PC-9 (cell line): ENCODE data around the gene EXOC1. TPM values are rescaled to one million over a fixed set of nuclear protein-coding genes. Genes with fewer than 3 reads are reported as not detected.

Experiments
- BruUV-seq: library from RNA; stranded (reverse); fragments of 400-500 nt; replicated peaks from 2 replicates; lab custom pipeline; 2021; lab: Mats Ljungman, UMichigan
- CTCF ChIA-PET: fragments of 300-600 bp; sonication (Branson Sonifier 250); formaldehyde crosslinking; loops from one replicate; lab custom pipeline; 2022; ENCODE audit warnings: antibody characterized with exemption; lab: Charles Lee
- POLR2A ChIA-PET: fragments of 300-600 bp; sonication (Branson Sonifier 250); formaldehyde crosslinking; loops from one replicate; lab custom pipeline; 2022; ENCODE audit warnings: antibody characterized with exemption; ENCODE audit not compliant: unreplicated experiment; lab: Charles Lee
- DNase-seq, 2 experiments: peaks; one replicate each; pipeline versions ENCODE4 v3.0.0 to v3.0.0-alpha.2; 2015 to 2022; ENCODE audit warnings: mixed read lengths in 1 of 2
- H2AFZ ChIP-seq: fragments of 200-600 bp; sonication (generic); 2 replicates; pipeline ENCODE4 v1.8.1; 2017; ENCODE audit warnings: antibody characterized with exemption
- H3F3A ChIP-seq: fragments of 200-600 bp; sonication (generic); 2 replicates; pipeline ENCODE4 v1.8.1; 2017; ENCODE audit warnings: antibody characterized with exemption, mild to moderate bottlenecking, low read depth; ENCODE audit not compliant: insufficient read depth
- H3K27ac ChIP-seq: fragments of 200-600 bp; sonication (generic); 2 replicates; pipeline ENCODE4 v1.6.1; 2016; ENCODE audit warnings: mixed run types
- H3K27me3 ChIP-seq: fragments of 200-600 bp; sonication (generic); 2 replicates; pipeline ENCODE4 v1.6.1; 2016; ENCODE audit warnings: low read depth, mixed run types; ENCODE audit not compliant: insufficient read depth
- H3K36me3 ChIP-seq: fragments of 200-600 bp; sonication (generic); 2 replicates; pipeline ENCODE4 v1.6.1; 2016; ENCODE audit warnings: low read depth, mixed run types
- H3K4me1 ChIP-seq: fragments of 200-600 bp; sonication (generic); replicated peaks from 2 replicates; pipeline ENCODE4 v1.6.1; 2016; ENCODE audit warnings: mixed run types; ENCODE audit not compliant: insufficient read depth
- H3K4me2 ChIP-seq: fragments of 200-600 bp; sonication (generic); 2 replicates; pipeline ENCODE4 v1.6.1; 2017; ENCODE audit warnings: mixed run types
- H3K4me3 ChIP-seq: fragments of 200-600 bp; sonication (generic); 2 replicates; pipeline ENCODE4 v1.6.1; 2016; ENCODE audit warnings: mixed run types
- H3K79me2 ChIP-seq: fragments of 200-600 bp; sonication (generic); 2 replicates; pipeline ENCODE4 v1.6.1; 2017; ENCODE audit warnings: low read depth, mixed run types
- H3K9me2 ChIP-seq: fragments of 200-600 bp; sonication (generic); 2 replicates; pipeline ENCODE4 v1.8.1; 2017; ENCODE audit warnings: mild to moderate bottlenecking; ENCODE audit not compliant: insufficient read depth
- H3K9me3 ChIP-seq: fragments of 200-600 bp; sonication (generic); 2 replicates; pipeline ENCODE4 v1.8.1; 2016; ENCODE audit warnings: low read depth; ENCODE audit not compliant: insufficient read depth
- H4K20me1 ChIP-seq: fragments of 200-600 bp; sonication (generic); 2 replicates; pipeline ENCODE4 v1.8.1; 2017; ENCODE audit not compliant: insufficient read depth
- CTCF ChIP-seq: fragments of 200-600 bp; sonication (generic); conservative IDR thresholded peaks from 2 replicates; pipeline ENCODE4 v1.6.1; 2017; ENCODE audit warnings: mixed run types, antibody characterized with exemption, mild to moderate bottlenecking, moderate library complexity
- EZH2 ChIP-seq: fragments of 200-600 bp; sonication (generic); IDR thresholded peaks from 2 replicates; pipeline ENCODE4 v1.8.0; 2017; ENCODE audit warnings: antibody characterized with exemption, low read depth
- intact Hi-C: fragments of 100-400 bp; cut with micrococcal nuclease; formaldehyde crosslinking; loops from one replicate; pipeline ENCODE4 v1.10.0; 2022; ENCODE audit not compliant: unreplicated experiment
- total RNA-seq: library from RNA; stranded (reverse); gene quantifications from 2 replicates; pipeline ENCODE4 v1.2.3, GENCODE V29; 2021

EXOC1 gene
- total RNA-seq, 1 experiment from 2014 or later = 27.1 TPM

DNA sequence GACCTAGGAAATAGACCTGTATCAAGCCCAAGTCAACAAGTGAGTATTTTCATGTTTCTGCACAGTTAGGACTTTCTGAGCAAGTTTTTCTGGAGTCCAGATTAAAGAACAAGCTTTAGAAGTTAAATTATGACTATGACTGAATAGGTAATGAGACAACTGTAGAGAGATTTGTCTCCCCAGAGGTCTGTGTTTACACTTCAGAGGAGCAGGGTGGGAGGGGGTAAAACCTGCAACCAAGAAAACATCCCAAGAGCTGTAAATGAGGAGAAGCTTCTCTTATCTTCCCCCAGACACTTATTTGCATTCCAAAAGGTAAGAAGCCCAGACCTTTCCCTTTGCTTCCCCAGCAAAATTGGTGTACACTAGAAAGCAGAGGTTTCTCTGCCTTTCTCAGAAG is 73.2 kb downstream of the EXOC1 start:
- no peak overlapping the region for H3K27ac ChIP-seq
- no peaks in the 10 kb centered on the region for H3F3A ChIP-seq
- no peaks in the 10 kb centered on the region for H3K9me2 ChIP-seq
- intact Hi-C loops = no loop called here
- CTCF ChIA-PET = interaction anchor here (0.6 kb wide), 1 partner anchor 36 kb away, joined by 8 read pairs; no protein-coding TSS in a partner anchor
- BruUV-seq = no TSS peak
- POLR2A ChIA-PET = no interaction called here
- no peak overlapping the region for H3K4me3 ChIP-seq
- H3K9me3 ChIP-seq = no peaks in the 10 kb centered on the region
- no peak overlapping the region for H3K4me2 ChIP-seq
- H3K27me3 ChIP-seq = no peaks in the 10 kb centered on the region
- TF ChIP-seq CTCF = no peak
- no peak for TF ChIP-seq EZH2
- H3K4me1 ChIP-seq = no peaks in the 10 kb centered on the region
- no peaks in the 10 kb centered on the region for H3K36me3 ChIP-seq
- no peaks in the 10 kb centered on the region for H4K20me1 ChIP-seq
- no peak for DNase-seq
- no peaks in the 10 kb centered on the region for H3K79me2 ChIP-seq
- H2AFZ ChIP-seq = no peak overlapping the region

DNA sequence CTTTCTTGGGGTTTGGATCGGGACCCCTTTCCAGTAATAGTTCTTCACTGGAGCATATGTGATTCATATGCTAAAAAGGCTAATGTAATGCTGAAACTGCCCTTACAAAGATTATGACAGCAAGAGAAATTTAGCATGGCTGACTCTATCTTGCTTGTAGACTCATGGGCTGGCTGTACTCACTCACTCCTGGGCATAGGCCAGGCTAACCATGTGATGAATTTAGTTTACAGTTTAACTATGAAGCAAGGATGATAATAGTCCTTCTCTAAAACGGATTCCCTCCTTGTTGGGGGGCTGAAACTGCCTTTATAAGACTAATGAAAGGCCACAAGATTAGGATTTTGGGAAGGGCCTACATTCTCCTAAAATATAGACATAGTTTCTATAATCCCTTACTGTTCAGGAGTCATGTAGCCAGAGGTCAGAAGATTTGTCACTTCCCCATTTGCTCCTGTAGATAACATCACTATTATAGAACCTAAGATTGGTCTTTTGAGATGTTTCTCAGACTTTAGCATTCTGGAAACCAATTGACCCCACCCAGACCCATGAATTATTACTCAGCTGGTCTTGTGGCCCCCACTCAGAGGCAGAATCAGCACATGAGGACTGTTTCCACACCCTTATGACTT is 74.5 kb downstream of the EXOC1 start:
- Histone ChIP-seq H3K9me3 (no peaks in the 10 kb centered on the region), H3K4me3 (no peak overlapping the region), H3K4me1 (no peaks in the 10 kb centered on the region), H3K9me2 (no peaks in the 10 kb centered on the region), H3K79me2 (no peaks in the 10 kb centered on the region), H3K4me2 (no peak overlapping the region), H3K36me3 (no peaks in the 10 kb centered on the region), H2AFZ (no peak overlapping the region), H4K20me1 (no peaks in the 10 kb centered on the region), H3K27me3 (no peaks in the 10 kb centered on the region), H3F3A (no peaks in the 10 kb centered on the region), H3K27ac (no peak overlapping the region)
- CTCF ChIA-PET = no interaction called here
- TF ChIP-seq EZH2 (no peak), CTCF (no peak)
- POLR2A ChIA-PET = no interaction called here
- no peak for DNase-seq
- BruUV-seq = no TSS peak
- intact Hi-C loops = no loop called here

DNA sequence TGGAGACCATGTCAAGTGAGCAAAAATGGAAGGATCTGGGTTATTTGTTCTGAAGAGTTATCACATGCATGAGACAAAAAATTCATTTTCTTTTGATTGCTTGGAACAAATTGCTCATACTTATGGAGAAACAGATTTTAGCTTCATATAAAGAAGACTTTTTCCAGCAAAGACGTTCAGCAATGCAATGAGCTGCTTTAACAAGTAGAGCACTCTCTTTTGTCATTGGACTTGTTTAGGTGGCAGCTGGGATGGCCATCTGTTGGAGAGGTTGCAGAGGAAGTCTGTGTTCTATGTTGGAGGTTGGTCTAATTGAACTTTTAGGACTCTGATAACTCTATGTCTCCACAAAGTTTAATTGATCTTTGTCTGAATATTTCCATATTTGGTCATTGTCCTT is 75.4 kb downstream of the EXOC1 start:
- H3K27me3 ChIP-seq = no peaks in the 10 kb centered on the region
- H3K9me3 ChIP-seq = no peaks in the 10 kb centered on the region
- no peaks in the 10 kb centered on the region for H3F3A ChIP-seq
- ChIA-PET POLR2A (no interaction called here), CTCF (no interaction called here)
- no peaks in the 10 kb centered on the region for H3K4me1 ChIP-seq
- no peak overlapping the region for H3K4me3 ChIP-seq
- H3K79me2 ChIP-seq = no peaks in the 10 kb centered on the region
- no peaks in the 10 kb centered on the region for H4K20me1 ChIP-seq
- DNase-seq = no peak
- no peaks in the 10 kb centered on the region for H3K36me3 ChIP-seq
- no TSS peak for BruUV-seq
- TF ChIP-seq EZH2 = no peak
- no peak for TF ChIP-seq CTCF
- intact Hi-C loops = no loop called here
- H3K27ac ChIP-seq = no peak overlapping the region
- H3K4me2 ChIP-seq = no peak overlapping the region
- no peak overlapping the region for H2AFZ ChIP-seq
- H3K9me2 ChIP-seq = no peaks in the 10 kb centered on the region
